Measurements from ENCODE around the gene GTF2F2.

GRCh38 chr13:45314822-45315221, 194.5 kb downstream of the GTF2F2 start:
- no peak for TF ChIP-seq CTCF (IDR thresholded peaks at IDR 0.05)
- no peak for TF ChIP-seq POLR2A (IDR thresholded peaks at IDR 0.05)
